M059J (cell line): Measurements from ENCODE around the gene TBL1XR1. TPM values are rescaled to one million over a fixed set of nuclear protein-coding genes. Genes with fewer than 3 reads are reported as not detected.

Experiments used
- DNase-seq: peaks from one replicate; pipeline ENCODE4 v3.0.0-alpha.2; 2012; ENCODE audit warnings: low read depth
- total RNA-seq: library from RNA; depleted of rRNA; stranded (reverse); fragments of >200 nt; shearing (Covaris generic); gene quantifications from 2 replicates; pipeline ENCODE4 v1.2.3, GENCODE V29; 2014

TBL1XR1 gene
- total RNA-seq, 1 experiment from 2014 or later, result 117 TPM

DNA sequence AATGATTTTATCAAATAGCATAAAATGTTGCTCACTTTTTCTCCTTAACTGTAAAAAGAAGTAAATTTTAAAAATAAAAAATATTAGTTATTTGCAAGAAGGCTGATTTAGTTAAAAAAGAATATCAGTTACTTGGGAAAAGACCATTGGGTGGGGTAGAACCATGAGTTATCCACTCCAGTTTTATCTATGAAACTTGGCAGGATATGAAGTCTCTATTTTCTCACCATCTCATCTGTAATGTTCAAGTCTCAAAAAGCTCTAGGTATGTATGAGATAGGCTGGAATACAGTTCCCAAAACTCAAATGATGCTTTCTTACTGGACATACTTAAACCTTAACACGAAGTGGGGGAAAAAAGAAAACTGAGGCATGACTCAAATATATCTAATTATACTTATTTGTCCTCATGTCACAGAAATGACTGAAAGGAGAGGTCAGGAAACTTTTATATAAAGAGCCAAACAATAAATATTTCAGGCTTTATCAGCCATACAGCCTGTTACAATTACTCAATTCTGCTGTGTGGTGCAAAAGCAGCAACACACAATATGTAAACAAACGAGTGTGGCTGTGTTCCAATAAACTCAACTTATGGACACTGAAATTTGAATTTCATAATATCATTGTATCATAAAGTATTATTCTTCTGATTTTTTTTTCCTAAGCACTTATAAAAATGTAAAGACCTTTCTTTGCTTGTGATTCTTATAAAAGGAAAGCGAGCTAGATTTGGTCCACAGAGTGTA, 131.8 kb downstream of the TBL1XR1 start:
- DNase-seq, result no peak

DNA sequence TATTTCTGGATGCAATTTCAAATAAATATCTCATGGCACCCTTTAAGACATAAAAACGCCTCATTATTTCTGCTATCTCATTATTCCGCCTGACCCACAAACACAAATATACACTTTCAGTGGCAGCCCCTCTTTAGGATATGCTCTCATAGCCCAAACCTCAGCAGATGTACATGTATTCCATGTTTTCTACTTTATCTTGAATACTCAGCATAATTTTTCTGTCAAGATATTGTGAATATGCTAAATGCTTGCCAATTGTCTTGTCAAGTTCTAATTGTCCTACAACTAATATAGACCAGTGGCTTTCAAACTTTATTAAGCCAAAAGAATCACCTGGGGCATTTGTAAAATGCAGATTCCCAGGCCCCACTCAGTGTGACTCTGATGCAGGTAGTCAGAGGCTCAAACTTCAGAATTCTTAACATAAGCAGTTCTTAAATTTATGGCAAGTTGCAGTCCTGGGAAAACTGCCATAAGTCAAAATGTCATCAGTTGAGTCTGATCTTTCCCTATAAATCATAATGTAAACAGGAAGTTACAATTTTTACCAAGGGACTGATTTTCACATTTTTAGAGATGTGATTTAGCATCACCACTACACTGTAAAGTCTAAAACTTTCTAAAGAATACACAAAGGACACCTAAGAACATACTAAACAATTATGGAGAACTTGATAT, 135.1 kb downstream of the TBL1XR1 start:
- peak; percentile 72 for DNase-seq

DNA sequence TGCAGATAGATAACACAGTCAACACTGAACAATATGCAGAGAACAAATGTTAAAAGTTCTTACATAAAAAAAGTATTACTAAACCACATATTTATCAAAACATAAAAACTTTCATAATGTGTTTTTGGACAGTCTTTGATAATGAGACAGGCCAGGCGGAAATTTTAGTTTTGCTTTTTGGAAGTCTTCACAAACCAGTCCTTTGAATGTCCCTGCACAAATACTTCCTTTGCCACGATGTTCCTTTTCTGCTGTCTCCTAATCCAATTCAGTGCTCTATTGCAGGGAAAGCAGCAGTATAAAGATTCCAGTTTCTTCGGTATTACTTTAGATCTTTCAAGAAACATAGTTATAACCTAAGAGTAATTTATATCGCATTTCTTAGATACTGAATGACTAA, 135.9 kb downstream of the TBL1XR1 start:
- no peak for DNase-seq

DNA sequence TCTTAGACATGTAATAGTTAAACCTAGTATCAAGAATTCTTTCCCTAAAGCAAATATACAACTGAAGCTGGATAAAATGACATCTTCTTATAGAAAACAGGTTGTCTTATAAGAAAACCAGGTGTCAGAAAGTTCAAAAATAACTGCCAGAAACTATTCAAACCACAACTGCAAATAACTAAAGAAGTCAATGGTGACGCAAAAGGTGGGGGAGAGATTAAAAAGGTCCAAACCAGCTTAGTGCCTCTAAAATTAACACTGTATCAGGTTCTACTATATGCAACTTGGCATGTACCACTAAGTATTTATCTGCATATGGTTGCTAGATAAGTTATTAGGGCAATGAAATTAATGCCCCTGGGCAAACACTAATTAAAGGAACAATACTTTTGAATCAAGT, 136.8 kb downstream of the TBL1XR1 start:
- DNase-seq, result no peak

DNA sequence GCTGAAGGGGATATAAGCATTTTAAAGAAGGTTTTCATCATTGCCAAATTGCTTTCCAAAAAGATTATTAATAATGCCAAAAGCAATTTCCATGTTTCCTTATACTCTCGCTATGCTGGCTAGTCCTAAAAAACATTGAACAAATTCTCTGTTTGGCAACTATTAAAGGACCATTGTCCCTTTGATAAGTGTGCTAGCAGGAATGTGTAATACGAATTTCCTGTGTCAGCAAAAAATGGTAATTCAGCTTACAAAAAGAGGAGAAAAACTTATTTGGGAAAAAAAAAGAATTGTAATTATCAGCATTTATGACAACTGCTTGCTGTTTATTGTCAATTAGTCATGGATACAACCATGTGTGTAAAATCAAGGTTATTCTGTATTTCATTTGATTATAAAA, 138.6 kb downstream of the TBL1XR1 start:
- DNase-seq, result no peak

DNA sequence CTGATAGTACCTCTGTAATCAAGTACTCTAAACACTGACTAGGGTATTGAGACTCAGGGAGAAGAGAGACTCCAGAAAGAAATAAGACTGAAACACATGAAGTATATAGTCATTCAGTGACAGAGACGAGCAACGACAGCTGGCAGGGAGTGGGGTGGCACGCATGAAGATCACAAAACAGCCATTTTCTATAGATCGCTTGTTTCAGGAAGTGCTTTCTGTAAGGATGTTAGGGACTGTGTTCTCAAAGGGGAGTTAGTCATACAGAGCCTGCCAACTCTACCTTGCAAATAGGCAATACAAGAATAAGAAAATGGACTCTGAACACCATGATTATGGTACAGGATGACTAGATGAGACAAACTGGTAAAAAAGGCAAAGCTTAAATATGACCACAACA, 139.5 kb downstream of the TBL1XR1 start:
- no peak for DNase-seq

DNA sequence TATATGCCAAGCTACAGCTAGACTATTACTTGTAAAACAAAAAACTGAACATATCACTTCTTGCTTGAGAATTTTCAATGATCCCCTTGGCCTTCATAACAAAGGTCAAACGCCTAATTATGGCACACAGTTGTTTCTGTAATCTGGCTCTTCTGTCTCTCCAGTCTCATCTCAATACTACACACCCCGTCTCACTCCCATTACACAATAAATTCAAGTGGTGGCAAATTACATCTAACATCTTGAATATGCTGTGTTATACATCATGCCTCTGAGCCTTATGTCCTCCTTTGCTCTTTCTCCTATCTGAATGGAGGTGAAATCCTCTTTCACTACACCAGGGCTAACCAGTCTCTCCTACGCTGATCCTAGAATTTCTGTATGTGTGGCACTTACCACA, 140.4 kb downstream of the TBL1XR1 start:
- DNase-seq, result no peak

DNA sequence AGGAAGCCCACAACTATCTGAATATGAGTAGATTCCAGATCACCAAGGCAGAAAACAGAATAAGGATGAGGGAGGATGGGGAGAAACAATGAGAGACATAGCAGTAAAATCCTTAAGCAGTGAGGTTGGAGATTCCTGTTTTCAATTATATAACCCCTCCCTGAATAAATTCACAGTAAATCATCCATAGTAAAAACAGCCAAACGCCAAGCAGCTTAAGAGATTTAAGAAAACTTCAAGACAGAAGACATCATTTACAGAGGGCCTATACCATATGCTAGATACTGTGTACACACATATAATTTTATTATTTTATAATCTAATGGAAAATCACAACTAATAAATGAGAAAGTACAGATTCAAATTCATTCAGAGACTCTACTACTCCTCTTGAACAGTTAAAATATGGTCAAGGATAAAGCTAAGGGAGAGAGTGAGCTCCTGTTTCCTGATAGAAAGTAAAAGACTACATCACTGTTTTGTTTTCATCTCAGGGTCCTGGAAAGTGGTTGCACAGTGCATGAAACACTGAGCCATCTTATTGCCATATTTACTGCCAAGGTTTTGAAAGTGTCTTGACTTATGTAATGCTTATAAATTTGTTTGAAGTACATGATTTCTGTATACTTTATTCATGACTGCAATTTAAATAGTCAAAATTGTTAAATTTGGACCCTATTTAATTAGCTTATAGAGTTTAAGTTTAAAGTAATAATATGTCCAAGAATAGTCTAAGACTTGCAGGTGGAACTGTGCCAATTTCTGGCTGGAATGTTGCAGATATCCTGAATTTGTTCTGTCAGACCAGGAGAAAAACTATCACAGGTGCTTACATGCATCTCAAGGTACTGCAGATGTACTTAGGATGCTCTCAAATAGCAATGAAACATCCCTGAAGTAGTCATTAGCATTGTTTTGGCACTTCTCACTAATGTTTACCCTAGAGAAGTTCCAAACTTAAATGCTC, 141.4 kb downstream of the TBL1XR1 start:
- DNase-seq, result no peak

DNA sequence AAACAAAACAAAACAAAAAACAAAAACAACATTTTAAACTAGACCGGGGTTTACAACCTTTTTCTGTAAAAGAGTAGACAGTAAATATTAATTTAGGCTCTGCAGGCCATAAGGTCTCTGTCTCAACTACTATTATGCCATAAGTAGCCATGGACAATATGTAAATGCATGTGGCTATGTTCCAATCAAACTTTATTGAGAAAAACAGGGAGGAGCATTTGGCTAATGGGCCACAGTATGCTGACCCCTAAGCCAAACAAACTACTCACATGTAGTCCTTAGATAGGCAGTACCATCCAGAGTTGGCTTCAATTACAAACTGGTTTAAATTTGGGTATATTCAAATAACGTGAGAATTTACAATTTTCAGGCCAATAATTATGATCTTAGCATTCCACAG, 144.2 kb downstream of the TBL1XR1 start:
- DNase-seq, result no peak

DNA sequence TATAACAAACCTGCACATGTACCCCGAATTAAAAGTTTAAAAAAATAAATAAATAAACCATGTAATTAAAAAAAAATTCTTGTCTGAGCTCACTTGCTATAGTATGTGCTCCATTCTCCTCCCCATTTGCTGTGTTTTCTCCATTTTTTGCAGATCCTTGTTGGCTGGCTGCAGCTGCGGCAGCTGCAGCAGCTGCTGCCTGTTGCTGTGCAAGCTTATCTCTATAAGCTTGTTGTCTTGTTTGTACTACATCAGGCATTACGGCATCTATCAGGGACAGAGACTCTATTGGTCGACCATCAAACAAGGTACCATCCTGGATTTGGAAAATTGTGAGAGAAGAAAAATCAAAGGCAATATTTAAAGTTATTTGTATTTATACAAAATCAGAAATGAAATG, 145.9 kb downstream of the TBL1XR1 start:
- DNase-seq, result no peak

DNA sequence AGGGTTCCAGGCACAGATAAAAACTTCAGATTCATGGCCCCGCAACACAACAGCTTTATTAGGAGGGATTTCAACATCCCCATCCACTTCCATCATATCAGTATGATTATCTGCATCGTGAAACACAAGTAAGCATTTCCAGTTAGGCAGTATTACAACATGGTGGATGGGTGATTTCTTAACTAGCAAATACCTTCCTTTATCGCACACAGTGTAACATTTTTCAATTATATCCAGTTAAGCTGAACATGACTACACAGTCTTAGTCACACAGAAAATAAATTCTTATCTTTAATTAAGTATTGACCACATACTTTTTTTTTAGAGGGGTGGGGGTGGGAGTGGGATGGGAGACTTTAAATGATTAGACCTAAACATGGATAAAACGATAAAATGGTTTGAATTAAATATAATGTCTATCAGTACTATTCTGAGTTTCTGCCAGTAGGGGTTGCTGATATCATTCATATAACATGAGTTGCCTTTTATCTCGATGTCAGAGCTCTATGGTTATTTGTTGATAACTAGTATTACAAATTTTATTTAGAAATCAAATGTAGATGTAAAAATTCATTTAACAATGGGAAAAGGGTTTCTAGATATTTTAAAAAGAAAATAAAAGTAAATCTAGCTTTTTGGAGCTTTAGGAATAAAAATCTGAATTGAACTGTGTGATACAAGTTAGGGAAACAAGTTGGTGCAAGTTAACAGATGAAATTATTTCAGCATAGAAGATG, 146.6 kb downstream of the TBL1XR1 start:
- peak; percentile 62 for DNase-seq

DNA sequence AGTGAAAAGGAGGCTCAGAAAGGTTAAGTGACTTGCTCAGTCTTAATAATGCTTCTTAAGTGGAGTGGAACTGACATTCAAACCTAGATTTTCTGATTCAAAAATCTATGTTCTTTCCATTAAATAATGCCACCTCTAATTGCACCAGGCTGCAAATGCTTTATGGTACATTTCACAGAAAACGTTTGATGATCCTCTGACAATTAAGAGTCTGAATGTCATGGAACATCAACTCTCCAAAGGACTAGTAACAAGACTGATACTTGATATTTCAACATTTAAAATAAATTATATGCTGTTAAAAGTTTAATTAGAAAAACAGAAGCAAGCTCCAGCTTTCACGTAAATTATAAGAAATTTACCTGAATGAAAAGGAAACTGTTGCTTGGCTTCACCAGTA, 151.5 kb downstream of the TBL1XR1 start:
- no peak for DNase-seq

DNA sequence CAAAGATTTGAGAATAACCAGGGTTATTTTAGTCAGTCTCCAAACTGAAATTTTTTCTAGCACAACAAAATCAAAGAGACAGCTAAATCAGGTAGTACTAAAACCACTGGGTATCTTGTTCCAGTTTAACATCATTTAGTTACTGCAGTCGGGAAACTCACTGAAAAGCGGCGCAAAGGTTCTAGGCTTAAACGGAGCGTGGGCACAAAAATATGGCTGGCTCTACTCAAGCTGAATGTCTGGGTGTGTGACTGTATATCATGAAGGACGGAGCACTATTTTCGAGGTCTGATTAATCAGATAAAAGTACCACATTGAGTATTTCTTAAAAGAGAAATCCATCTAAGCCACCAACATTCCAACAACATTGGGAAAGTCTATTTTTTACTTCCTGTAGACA, 152.1 kb downstream of the TBL1XR1 start:
- DNase-seq, result no peak

DNA sequence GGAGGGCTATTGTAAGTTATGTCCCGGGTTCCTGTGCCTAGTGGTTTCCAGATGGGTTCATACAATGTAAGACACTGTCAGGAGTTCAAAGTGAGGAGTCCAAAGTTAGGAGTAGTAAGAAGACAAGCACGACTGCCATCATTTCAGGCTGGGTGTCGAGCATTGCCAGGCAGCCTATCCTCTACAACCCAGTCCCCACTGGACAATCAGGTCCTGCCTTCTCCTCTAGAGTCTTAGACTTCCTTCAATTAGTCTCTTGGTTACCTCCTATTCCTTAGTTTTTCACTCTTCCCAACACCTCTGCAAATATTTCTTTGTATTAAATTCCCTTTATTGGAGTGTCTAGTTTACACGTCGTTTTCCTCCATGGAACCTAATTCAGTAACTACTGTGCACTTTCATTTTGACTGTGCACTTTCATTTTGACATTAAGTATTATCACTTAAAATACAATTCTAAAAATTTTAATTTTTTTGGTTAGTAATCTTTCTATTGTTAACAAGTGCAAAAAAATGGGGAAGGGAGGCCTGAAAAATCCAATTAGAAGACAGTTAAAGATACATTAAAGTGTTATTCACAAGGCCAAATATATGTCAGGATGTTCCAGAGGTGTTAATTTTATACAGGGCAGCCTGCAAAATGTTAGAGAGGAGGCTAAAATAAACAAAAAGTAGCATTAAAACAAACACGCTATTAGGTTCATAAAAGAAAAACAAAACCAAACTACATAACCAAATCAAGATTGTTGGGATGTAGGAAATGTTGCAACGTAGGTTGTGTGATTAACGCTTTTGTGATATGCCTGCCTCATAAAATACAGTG, 155.3 kb downstream of the TBL1XR1 start:
- no peak for DNase-seq

DNA sequence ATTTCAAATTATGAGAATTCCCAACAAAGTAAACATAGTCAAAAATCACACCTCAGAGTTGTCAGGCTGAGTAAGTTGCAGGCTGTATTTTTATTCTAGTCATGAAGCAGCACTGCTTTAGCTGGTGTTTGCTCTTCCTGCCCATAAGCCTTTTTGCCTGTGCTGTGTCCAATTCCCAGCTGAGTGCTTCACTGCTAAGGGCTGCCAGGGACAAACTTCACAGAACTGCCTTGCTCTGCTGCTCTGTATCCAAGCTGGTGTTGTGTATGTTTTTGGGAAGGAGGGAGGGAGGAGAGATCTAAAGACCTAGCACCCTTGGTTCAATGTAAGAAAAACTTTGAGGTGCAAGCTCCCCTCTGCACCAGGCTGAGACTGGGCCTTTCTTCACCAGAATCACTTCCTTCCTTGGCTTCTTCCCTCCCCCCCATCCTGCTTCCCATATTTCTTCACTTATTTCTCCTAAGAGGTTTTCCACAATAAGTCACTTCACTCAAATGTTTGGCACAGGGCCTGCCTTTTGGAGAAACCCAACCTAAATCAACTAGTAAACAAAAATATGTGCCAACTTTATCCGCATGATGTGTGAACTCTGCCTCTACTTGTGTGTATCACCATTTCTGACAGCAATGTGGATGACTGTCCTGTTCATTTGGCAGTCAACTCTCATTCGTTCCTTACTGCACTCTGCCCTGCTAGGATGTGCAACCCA, 156.1 kb downstream of the TBL1XR1 start:
- peak; percentile 89 for DNase-seq

DNA sequence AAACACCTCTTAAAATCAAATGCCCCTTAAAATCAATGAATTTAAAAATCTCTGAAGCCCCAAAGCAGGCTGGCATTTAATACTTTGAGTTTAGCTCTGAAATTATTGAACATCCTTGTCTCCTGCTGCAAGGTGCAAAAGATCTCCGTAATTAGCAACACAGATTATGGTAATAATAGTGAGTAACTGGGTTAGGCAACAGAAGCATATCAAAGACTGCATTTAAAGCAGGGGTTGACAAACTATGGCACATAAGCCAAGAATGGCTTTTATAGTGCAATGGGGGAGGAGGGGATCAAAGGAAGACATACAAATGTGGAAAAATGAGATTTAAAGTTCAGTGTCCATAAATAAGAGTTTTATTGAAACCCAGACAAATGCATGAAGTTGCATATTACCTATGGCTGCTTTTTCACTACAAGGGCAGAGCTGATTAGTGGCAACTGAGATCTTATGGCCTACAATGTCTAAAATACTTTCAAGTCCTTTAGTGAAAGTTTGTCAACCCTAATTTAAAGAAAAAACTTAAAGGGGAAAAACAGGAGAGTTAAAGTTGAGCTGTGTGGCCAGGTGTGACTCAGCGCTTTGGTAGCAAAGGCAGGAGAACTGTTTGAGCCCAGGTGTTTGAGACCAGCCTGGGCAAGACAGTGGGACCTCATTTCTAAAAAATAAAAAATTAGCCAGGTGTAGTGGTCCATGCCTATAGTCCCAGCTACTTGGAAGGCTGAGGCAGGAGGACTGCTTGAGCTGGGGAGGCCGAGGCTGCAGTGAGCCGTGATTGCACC, 157.6 kb downstream of the TBL1XR1 start:
- DNase-seq, result peak; percentile 9

DNA sequence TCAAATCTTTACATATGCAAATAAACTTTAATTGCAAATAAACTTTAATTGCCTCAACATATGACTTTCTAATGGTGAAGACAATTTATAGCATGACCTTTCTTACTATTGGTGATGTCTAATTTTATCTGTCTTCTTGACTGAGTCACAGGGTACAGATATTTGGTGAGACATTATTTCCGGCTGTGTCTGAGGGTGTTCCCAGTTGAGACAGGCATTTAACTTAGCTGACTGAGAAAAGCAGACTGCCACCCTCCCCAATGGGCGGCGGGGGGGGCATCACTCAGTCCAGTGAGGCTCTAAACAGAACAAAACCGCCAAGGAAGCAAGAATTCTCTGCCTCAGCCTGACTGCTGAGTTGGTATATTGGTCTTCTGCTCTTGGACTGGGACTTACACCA, 160.0 kb downstream of the TBL1XR1 start:
- DNase-seq, result peak; percentile 34

DNA sequence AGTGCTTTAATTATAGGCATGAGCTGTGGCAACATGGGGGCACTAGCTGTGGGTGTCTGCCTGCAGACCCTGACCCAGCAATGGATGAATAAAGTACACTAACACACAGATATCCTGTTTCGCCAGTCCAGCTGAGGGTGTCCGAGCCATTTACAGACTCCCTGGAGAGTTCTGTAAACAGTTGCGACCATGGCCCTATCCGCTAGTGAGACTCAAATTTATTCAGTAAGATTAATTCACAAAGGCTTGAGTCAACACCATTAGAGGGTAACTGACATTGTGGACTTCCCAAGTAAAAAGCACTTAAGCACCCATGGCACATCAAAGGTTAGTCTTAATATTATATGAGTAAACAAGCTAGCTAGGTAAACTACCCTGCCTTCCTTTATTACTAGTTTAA, 161.6 kb downstream of the TBL1XR1 start:
- no peak for DNase-seq

DNA sequence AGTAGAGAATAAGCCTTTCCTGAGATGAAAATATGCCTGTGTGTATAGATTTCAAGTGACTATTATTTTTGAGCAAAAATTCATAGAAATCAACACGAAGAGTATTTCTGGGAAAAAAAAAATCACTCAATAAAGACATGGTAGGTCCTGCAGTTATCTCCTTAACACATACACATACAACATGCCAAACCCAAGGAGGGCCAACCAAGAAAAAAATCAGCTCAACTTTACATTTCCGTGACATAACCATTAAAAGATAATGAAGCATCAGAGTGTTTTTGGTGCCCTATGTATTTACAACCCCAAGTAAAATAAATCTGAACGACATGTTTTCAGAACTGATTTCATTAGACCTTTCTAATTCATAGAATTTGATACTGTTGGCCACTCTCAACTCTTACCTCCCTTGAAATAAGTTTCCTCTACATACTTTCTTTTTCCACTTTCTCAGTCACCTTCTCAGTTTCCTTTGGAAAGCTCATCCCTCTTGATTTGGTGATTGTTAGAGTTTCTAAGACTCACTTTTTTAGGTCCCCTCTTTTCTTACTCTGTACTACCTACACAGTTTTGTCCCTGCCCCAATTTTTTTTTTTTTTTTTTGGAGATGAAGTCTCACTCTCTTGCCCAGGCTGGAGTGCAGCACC, 162.3 kb downstream of the TBL1XR1 start:
- DNase-seq, result no peak
